ENCODE data around the gene JAML.

JAML gene

GRCh38 chr11:118226781-118227180 lies 2.0 kb upstream of the JAML start:
- TF ChIP-seq FOXP2 (optimal IDR thresholded peaks at IDR 0.05; ENCODE audit: borderline replicate concordance, extremely low read depth, extremely low read length, insufficient read depth): no peak
- TF ChIP-seq TAF1 (IDR thresholded peaks at IDR 0.05; ENCODE audit: borderline replicate concordance, insufficient read depth, low read length): no peak
- no peak for TF ChIP-seq REST (IDR thresholded peaks at IDR 0.05; ENCODE audit: insufficient read depth in 1 of 2, low read depth in 2 of 2, low read length in 2 of 2)
- no peak for TF ChIP-seq SIN3A (IDR thresholded peaks at IDR 0.05; ENCODE audit: borderline replicate concordance, insufficient read depth, low read length)
- TF ChIP-seq POLR2AphosphoS5 (IDR thresholded peaks at IDR 0.05; ENCODE audit: low read depth, low read length): no peak

- no peak for TF ChIP-seq SIN3A (IDR thresholded peaks at IDR 0.05; ENCODE audit: borderline replicate concordance, insufficient read depth, low read length)
- TF ChIP-seq REST (IDR thresholded peaks at IDR 0.05; ENCODE audit: insufficient read depth in 1 of 2, low read depth in 2 of 2, low read length in 2 of 2): no peak
- TF ChIP-seq POLR2AphosphoS5 (IDR thresholded peaks at IDR 0.05; ENCODE audit: low read depth, low read length): no peak
- no peak for TF ChIP-seq TAF1 (IDR thresholded peaks at IDR 0.05; ENCODE audit: borderline replicate concordance, insufficient read depth, low read length)
- TF ChIP-seq FOXP2 (optimal IDR thresholded peaks at IDR 0.05; ENCODE audit: borderline replicate concordance, extremely low read depth, extremely low read length, insufficient read depth): no peak
These were observed 1.5 kb upstream of the JAML start for GRCh38 chr11:118226296-118226695.

- TF ChIP-seq POLR2AphosphoS5 (IDR thresholded peaks at IDR 0.05; ENCODE audit: low read depth, low read length): no peak
- TF ChIP-seq FOXP2 (optimal IDR thresholded peaks at IDR 0.05; ENCODE audit: borderline replicate concordance, extremely low read depth, extremely low read length, insufficient read depth): no peak
- no peak for TF ChIP-seq SIN3A (IDR thresholded peaks at IDR 0.05; ENCODE audit: borderline replicate concordance, insufficient read depth, low read length)
- TF ChIP-seq TAF1 (IDR thresholded peaks at IDR 0.05; ENCODE audit: borderline replicate concordance, insufficient read depth, low read length): no peak
- TF ChIP-seq REST (IDR thresholded peaks at IDR 0.05; ENCODE audit: insufficient read depth in 1 of 2, low read depth in 2 of 2, low read length in 2 of 2): no peak
These were observed 819 bp downstream of the JAML start for GRCh38 chr11:118223992-118224391.

GRCh38 chr11:118223570-118223969 lies 1.2 kb downstream of the JAML start:
- no peak for TF ChIP-seq FOXP2 (optimal IDR thresholded peaks at IDR 0.05; ENCODE audit: borderline replicate concordance, extremely low read depth, extremely low read length, insufficient read depth)
- TF ChIP-seq REST (IDR thresholded peaks at IDR 0.05; ENCODE audit: insufficient read depth in 1 of 2, low read depth in 2 of 2, low read length in 2 of 2): no peak
- TF ChIP-seq SIN3A (IDR thresholded peaks at IDR 0.05; ENCODE audit: borderline replicate concordance, insufficient read depth, low read length): no peak
- TF ChIP-seq POLR2AphosphoS5 (IDR thresholded peaks at IDR 0.05; ENCODE audit: low read depth, low read length): no peak
- TF ChIP-seq TAF1 (IDR thresholded peaks at IDR 0.05; ENCODE audit: borderline replicate concordance, insufficient read depth, low read length): no peak

GRCh38 chr11:118222437-118222836 lies 2.4 kb downstream of the JAML start:
- no peak for TF ChIP-seq REST (IDR thresholded peaks at IDR 0.05; ENCODE audit: insufficient read depth in 1 of 2, low read depth in 2 of 2, low read length in 2 of 2)
- no peak for TF ChIP-seq FOXP2 (optimal IDR thresholded peaks at IDR 0.05; ENCODE audit: borderline replicate concordance, extremely low read depth, extremely low read length, insufficient read depth)
- no peak for TF ChIP-seq SIN3A (IDR thresholded peaks at IDR 0.05; ENCODE audit: borderline replicate concordance, insufficient read depth, low read length)
- no peak for TF ChIP-seq POLR2AphosphoS5 (IDR thresholded peaks at IDR 0.05; ENCODE audit: low read depth, low read length)
- no peak for TF ChIP-seq TAF1 (IDR thresholded peaks at IDR 0.05; ENCODE audit: borderline replicate concordance, insufficient read depth, low read length)
